Measurements from ENCODE around the gene TNRC18.
"Not testable (repeated sequence)": the region's sequence is repeated elsewhere in the genome, so short reads cannot be mapped to it uniquely, and the experiment has no call there.

TNRC18 gene

GRCh38 chr7:5286933-5287332 lies 136.7 kb downstream of the TNRC18 start:
- DNase-seq (ENCODE audit: low read depth) = no peak
- no peak overlapping the region for H3K4me3 ChIP-seq (ENCODE audit: control insufficient read depth, low read depth, low read length)
- no peak for TF ChIP-seq CTCF (IDR thresholded peaks at IDR 0.05; ENCODE audit: control insufficient read depth, insufficient read depth, low read depth, low read length, missing control alignments)

GRCh38 chr7:5284304-5285281 lies 139.0 kb downstream of the TNRC18 start:
- DNase-seq (ENCODE audit: low read depth) = no peak
- no peak overlapping the region for H3K4me3 ChIP-seq (ENCODE audit: control insufficient read depth, low read depth, low read length)
- peak; percentile 35 for TF ChIP-seq CTCF (IDR thresholded peaks at IDR 0.05; ENCODE audit: control insufficient read depth, insufficient read depth, low read depth, low read length, missing control alignments)

- DNase-seq (ENCODE audit: low read depth) = no peak
- H3K4me3 ChIP-seq (ENCODE audit: control insufficient read depth, low read depth, low read length) = peak overlapping the region; percentile 14
- no peak for TF ChIP-seq CTCF (IDR thresholded peaks at IDR 0.05; ENCODE audit: control insufficient read depth, insufficient read depth, low read depth, low read length, missing control alignments)
Measured at GRCh38 chr7:5283421-5284303, 140.0 kb downstream of the TNRC18 start.

GRCh38 chr7:5282543-5283316 lies 140.9 kb downstream of the TNRC18 start, which contains the start of gene SLC29A4:
Gene SLC29A4, plus strand, starts transcription at chr7:5282943. Its CDS starts 4,874 bp downstream, at chr7:5287817.
- peak within 1 kb of the TSS; percentile 14 for H3K4me3 ChIP-seq (ENCODE audit: control insufficient read depth, low read depth, low read length)
- DNase-seq (ENCODE audit: low read depth) = no peak
- TF ChIP-seq CTCF (IDR thresholded peaks at IDR 0.05; ENCODE audit: control insufficient read depth, insufficient read depth, low read depth, low read length, missing control alignments) = no peak

- not testable (repeated sequence) for DNase-seq (ENCODE audit: low read depth); H3K4me3 ChIP-seq (ENCODE audit: control insufficient read depth, low read depth, low read length)
Measured at GRCh38 chr7:5281598-5282500, 141.8 kb downstream of the TNRC18 start.

- no peak for TF ChIP-seq CTCF (IDR thresholded peaks at IDR 0.05; ENCODE audit: control insufficient read depth, insufficient read depth, low read depth, low read length, missing control alignments)
- no peak for DNase-seq (ENCODE audit: low read depth)
- H3K4me3 ChIP-seq (ENCODE audit: control insufficient read depth, low read depth, low read length) = no peak overlapping the region
Measured at GRCh38 chr7:5279734-5280133, 143.9 kb downstream of the TNRC18 start.

All from AG09309 (cell line).